ENCODE results near the gene CHCHD10. TPM values are rescaled to one million over a fixed set of nuclear protein-coding genes. Genes with fewer than 3 reads are reported as not detected.

CHCHD10 gene
- total and polyA plus RNA-seq, 10 of the 15 experiments (the other 5 are each of a cell fraction or from before 2014, with no cell fraction given), result 13.2 to 241 (median 128) TPM

DNA sequence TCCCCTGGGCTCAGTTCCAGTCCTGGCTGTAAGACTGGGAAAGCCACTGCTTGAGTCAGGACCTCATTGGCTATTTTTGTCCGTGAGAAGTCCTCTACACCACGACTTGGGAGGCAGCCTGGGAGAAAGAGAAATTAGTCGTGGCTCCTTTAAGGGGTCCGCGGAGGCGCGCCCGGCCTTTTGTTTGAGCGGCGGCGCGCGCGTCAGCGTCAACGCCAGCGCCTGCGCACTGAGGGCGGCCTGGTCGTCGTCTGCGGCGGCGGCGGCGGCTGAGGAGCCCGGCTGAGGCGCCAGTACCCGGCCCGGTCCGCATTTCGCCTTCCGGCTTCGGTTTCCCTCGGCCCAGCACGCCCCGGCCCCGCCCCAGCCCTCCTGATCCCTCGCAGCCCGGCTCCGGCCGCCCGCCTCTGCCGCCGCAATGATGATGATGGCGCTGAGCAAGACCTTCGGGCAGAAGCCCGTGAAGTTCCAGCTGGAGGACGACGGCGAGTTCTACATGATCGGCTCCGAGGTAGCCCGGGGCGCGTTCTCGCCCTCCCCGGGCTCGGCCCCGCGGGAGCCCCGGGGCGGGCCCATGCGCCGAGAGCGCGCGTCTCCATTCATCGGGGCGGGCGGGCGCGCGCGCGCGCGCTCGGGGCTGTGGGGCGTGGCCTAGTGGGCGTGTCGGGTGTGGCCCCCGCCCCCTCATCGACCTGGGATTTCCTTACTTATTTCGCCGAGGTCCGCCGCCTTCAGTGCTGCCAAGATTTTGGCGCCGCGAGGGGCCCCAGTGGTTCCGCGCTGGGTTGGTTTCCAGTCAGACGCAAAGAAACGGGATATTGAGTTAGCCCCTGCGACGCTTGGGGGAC is 19.2 kb upstream of the CHCHD10 start, which contains the start of gene SMARCB1 (continued):
- peak; percentile 97 for TF ChIP-seq KLF5 (IDR thresholded peaks at IDR 0.05; ENCODE audit: partially characterized antibody)
- peak; percentile 24; the same call in 1 of the 2 replicates for TF ChIP-seq MTA2 (IDR thresholded peaks at IDR 0.05; ENCODE audit: low read depth)
- TF ChIP-seq, protein P1, sequence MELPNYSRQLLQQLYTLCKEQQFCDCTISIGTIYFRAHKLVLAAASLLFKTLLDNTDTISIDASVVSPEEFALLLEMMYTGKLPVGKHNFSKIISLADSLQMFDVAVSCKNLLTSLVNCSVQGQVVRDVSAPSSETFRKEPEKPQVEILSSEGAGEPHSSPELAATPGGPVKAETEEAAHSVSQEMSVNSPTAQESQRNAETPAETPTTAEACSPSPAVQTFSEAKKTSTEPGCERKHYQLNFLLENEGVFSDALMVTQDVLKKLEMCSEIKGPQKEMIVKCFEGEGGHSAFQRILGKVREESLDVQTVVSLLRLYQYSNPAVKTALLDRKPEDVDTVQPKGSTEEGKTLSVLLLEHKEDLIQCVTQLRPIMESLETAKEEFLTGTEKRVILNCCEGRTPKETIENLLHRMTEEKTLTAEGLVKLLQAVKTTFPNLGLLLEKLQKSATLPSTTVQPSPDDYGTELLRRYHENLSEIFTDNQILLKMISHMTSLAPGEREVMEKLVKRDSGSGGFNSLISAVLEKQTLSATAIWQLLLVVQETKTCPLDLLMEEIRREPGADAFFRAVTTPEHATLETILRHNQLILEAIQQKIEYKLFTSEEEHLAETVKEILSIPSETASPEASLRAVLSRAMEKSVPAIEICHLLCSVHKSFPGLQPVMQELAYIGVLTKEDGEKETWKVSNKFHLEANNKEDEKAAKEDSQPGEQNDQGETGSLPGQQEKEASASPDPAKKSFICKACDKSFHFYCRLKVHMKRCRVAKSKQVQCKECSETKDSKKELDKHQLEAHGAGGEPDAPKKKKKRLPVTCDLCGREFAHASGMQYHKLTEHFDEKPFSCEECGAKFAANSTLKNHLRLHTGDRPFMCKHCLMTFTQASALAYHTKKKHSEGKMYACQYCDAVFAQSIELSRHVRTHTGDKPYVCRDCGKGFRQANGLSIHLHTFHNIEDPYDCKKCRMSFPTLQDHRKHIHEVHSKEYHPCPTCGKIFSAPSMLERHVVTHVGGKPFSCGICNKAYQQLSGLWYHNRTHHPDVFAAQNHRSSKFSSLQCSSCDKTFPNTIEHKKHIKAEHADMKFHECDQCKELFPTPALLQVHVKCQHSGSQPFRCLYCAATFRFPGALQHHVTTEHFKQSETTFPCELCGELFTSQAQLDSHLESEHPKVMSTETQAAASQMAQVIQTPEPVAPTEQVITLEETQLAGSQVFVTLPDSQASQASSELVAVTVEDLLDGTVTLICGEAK (IDR thresholded peaks at IDR 0.05; ENCODE audit: borderline replicate concordance), result peak; percentile 38; the same call in 1 of the 2 replicates
- no peak for TF ChIP-seq RAD51 (IDR thresholded peaks at IDR 0.05)
- TF ChIP-seq FOS (IDR thresholded peaks at IDR 0.05; ENCODE audit: borderline replicate concordance, extremely low read depth, insufficient read length), result no peak
- no peak for TF ChIP-seq RAD21 (IDR thresholded peaks at IDR 0.05; ENCODE audit: insufficient read depth, low read depth, low read length)
- no peak; the same call in 1 of the 2 replicates for TF ChIP-seq SMC3 (IDR thresholded peaks at IDR 0.05; ENCODE audit: borderline replicate concordance, low read length)
- TF ChIP-seq, protein P2, sequence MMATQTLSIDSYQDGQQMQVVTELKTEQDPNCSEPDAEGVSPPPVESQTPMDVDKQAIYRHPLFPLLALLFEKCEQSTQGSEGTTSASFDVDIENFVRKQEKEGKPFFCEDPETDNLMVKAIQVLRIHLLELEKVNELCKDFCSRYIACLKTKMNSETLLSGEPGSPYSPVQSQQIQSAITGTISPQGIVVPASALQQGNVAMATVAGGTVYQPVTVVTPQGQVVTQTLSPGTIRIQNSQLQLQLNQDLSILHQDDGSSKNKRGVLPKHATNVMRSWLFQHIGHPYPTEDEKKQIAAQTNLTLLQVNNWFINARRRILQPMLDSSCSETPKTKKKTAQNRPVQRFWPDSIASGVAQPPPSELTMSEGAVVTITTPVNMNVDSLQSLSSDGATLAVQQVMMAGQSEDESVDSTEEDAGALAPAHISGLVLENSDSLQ (IDR thresholded peaks at IDR 0.05), result peak; percentile 29; the same call in 1 of the 2 replicates
- TF ChIP-seq, protein P3, sequence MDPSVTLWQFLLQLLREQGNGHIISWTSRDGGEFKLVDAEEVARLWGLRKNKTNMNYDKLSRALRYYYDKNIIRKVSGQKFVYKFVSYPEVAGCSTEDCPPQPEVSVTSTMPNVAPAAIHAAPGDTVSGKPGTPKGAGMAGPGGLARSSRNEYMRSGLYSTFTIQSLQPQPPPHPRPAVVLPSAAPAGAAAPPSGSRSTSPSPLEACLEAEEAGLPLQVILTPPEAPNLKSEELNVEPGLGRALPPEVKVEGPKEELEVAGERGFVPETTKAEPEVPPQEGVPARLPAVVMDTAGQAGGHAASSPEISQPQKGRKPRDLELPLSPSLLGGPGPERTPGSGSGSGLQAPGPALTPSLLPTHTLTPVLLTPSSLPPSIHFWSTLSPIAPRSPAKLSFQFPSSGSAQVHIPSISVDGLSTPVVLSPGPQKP (IDR thresholded peaks at IDR 0.05; ENCODE audit: low read depth, low read length), result no peak
- TF ChIP-seq, protein P4, sequence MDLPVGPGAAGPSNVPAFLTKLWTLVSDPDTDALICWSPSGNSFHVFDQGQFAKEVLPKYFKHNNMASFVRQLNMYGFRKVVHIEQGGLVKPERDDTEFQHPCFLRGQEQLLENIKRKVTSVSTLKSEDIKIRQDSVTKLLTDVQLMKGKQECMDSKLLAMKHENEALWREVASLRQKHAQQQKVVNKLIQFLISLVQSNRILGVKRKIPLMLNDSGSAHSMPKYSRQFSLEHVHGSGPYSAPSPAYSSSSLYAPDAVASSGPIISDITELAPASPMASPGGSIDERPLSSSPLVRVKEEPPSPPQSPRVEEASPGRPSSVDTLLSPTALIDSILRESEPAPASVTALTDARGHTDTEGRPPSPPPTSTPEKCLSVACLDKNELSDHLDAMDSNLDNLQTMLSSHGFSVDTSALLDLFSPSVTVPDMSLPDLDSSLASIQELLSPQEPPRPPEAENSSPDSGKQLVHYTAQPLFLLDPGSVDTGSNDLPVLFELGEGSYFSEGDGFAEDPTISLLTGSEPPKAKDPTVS (IDR thresholded peaks at IDR 0.05; ENCODE audit: low read depth, low read length), result no peak
- peak; percentile 95 for TF ChIP-seq FOXK2 (IDR thresholded peaks at IDR 0.05)
- peak; percentile 80 for TF ChIP-seq POLR2AphosphoS5 (IDR thresholded peaks at IDR 0.05; ENCODE audit: low read length)
- TF ChIP-seq ZNF622 (IDR thresholded peaks at IDR 0.05), result no peak
- peak; percentile 85; the same call in 1 of the 2 replicates for TF ChIP-seq CHD1 (IDR thresholded peaks at IDR 0.05; ENCODE audit: low read depth, low read length)
- no peak for TF ChIP-seq TCF12 (IDR thresholded peaks at IDR 0.05; ENCODE audit: low read depth, low read length)
- peak; percentile 64; the same call in 1 of the 3 replicates for TF ChIP-seq POU2F2 (IDR thresholded peaks at IDR 0.05; ENCODE audit: borderline replicate concordance, low read depth, low read length)
- peak; percentile 77 for TF ChIP-seq NRF1 (conservative IDR thresholded peaks at IDR 0.05; ENCODE audit: low read depth, low read length)
- peak in 1 of 2 experiments; percentile 24; a peak in 1 of 4 replicates for TF ChIP-seq IKZF2 (IDR thresholded peaks at IDR 0.05)
- TF ChIP-seq HDAC2 (IDR thresholded peaks at IDR 0.05), result no peak
- TF ChIP-seq TCF7 (IDR thresholded peaks at IDR 0.05; ENCODE audit: borderline replicate concordance), result no peak
- TF ChIP-seq ZNF24 (IDR thresholded peaks at IDR 0.05), result no peak
- no peak for TF ChIP-seq NFIC (IDR thresholded peaks at IDR 0.05; ENCODE audit: low read depth, low read length)
- TF ChIP-seq KDM1A (IDR thresholded peaks at IDR 0.05; ENCODE audit: borderline replicate concordance), result no peak
- peak; percentile 40; the same call in 1 of the 2 replicates for TF ChIP-seq TAF1 (IDR thresholded peaks at IDR 0.05; ENCODE audit: borderline replicate concordance, low read depth, low read length)

Measured in GM12878 (cell line).